ENCODE data around the gene WDFY4. TPM values are rescaled to one million over a fixed set of nuclear protein-coding genes. Genes with fewer than 3 reads are reported as not detected.

The WDFY4 gene
- total RNA-seq, 4 donors from 2014 or later, result 0.60 to 20.6 (median 5.1) TPM

- in situ Hi-C loops (cut with MboI; ENCODE audit: low pct_ligation_motif_present in 1 of 4, low pct_unique_long_range_greater_than_20kb in 1 of 4, low sequenced_read_pairs in 3 of 4) (no loop called here), intact Hi-C loops (cut with DNase I; ENCODE audit: low total_unique reads) (no loop called here)
- DNase-seq, result no peak
- H3K4me3 ChIP-seq, result no peak overlapping the region
- H3K36me3 ChIP-seq, result no peaks in the 10 kb centered on the region
- WGBS, 2 donors (ENCODE audit: low coverage in 1 of 2), result 81 to 82% methylated on average over 4 of the region's 4 CpGs
- no peaks in the 10 kb centered on the region for H3K9me3 ChIP-seq
- no peak overlapping the region for H3K27ac ChIP-seq
- H3K4me1 ChIP-seq, result no peaks in the 10 kb centered on the region
- H3K27me3 ChIP-seq, result no peaks in the 10 kb centered on the region
- no peak for TF ChIP-seq POLR2A (IDR thresholded peaks at IDR 0.05)
- TF ChIP-seq CTCF (IDR thresholded peaks at IDR 0.05), result no peak
- no peak for TF ChIP-seq POLR2AphosphoS5 (IDR thresholded peaks at IDR 0.05)
- TF ChIP-seq EP300 (IDR thresholded peaks at IDR 0.05; ENCODE audit: low read depth), result no peak
Observed at GRCh38 chr10:48786606-48787282, 102.1 kb downstream of the WDFY4 start.

- DNase-seq, result no peak
- Histone ChIP-seq H3K27me3 (no peaks in the 10 kb centered on the region), H3K4me3 (no peak overlapping the region), H3K36me3 (no peaks in the 10 kb centered on the region), H3K4me1 (peaks cover 0 to 3% (median 0%) of the 10 kb centered on the region in 4 donors), H3K9me3 (no peaks in the 10 kb centered on the region), H3K27ac (no peak overlapping the region)
- no peak for TF ChIP-seq POLR2AphosphoS5 (IDR thresholded peaks at IDR 0.05)
- TF ChIP-seq CTCF (IDR thresholded peaks at IDR 0.05), result no peak
- in situ Hi-C loops (cut with MboI; ENCODE audit: low pct_ligation_motif_present in 1 of 4, low pct_unique_long_range_greater_than_20kb in 1 of 4, low sequenced_read_pairs in 3 of 4) (no loop called here), intact Hi-C loops (cut with DNase I; ENCODE audit: low total_unique reads) (no loop called here)
- 63 to 71% methylated on average over 2 to 5 of the region's 5 CpGs for WGBS, 2 donors (ENCODE audit: low coverage in 1 of 2)
Observed at GRCh38 chr10:48788554-48788953, 103.9 kb downstream of the WDFY4 start.

- no peak for DNase-seq
- in situ Hi-C loops (cut with MboI; ENCODE audit: low pct_ligation_motif_present in 1 of 4, low pct_unique_long_range_greater_than_20kb in 1 of 4, low sequenced_read_pairs in 3 of 4) (no loop called here), intact Hi-C loops (cut with DNase I; ENCODE audit: low total_unique reads) (no loop called here)
- Histone ChIP-seq H3K36me3 (no peaks in the 10 kb centered on the region), H3K27me3 (no peaks in the 10 kb centered on the region), H3K9me3 (no peaks in the 10 kb centered on the region), H3K4me1 (peaks cover 0 to 3% (median 0%) of the 10 kb centered on the region in 4 donors), H3K27ac (no peak overlapping the region), H3K4me3 (no peak overlapping the region)
- no peak for TF ChIP-seq CTCF (IDR thresholded peaks at IDR 0.05)
- no peak for TF ChIP-seq EP300 (IDR thresholded peaks at IDR 0.05; ENCODE audit: low read depth)
- TF ChIP-seq POLR2A (IDR thresholded peaks at IDR 0.05), result no peak
- no peak for TF ChIP-seq POLR2AphosphoS5 (IDR thresholded peaks at IDR 0.05)
- WGBS, 2 donors (ENCODE audit: low coverage in 1 of 2), result 73 to 86% methylated on average over 5 to 10 of the region's 10 CpGs
Observed at GRCh38 chr10:48789486-48790456, 105.1 kb downstream of the WDFY4 start.

GRCh38 chr10:48790457-48791044 is 105.9 kb downstream of the WDFY4 start:
- DNase-seq, result no peak
- H3K27me3 ChIP-seq, result no peaks in the 10 kb centered on the region
- no peak for TF ChIP-seq POLR2AphosphoS5 (IDR thresholded peaks at IDR 0.05)
- TF ChIP-seq CTCF (IDR thresholded peaks at IDR 0.05), result no peak
- TF ChIP-seq EP300 (IDR thresholded peaks at IDR 0.05; ENCODE audit: low read depth), result no peak
- no peak for TF ChIP-seq POLR2A (IDR thresholded peaks at IDR 0.05)
- no peak overlapping the region for H3K27ac ChIP-seq
- H3K4me3 ChIP-seq, result no peak overlapping the region
- H3K4me1 ChIP-seq, result peaks cover 0 to 3% (median 0%) of the 10 kb centered on the region in 4 donors
- WGBS, 2 donors (ENCODE audit: low coverage in 1 of 2), result 89% methylated on average over 8 of the region's 8 CpGs; no CpG with 5 or more reads in 1 of the 2 donors
- no peaks in the 10 kb centered on the region for H3K36me3 ChIP-seq
- no peaks in the 10 kb centered on the region for H3K9me3 ChIP-seq
- intact Hi-C loops (cut with DNase I; ENCODE audit: low total_unique reads) (no loop called here), in situ Hi-C loops (cut with MboI; ENCODE audit: low pct_ligation_motif_present in 1 of 4, low pct_unique_long_range_greater_than_20kb in 1 of 4, low sequenced_read_pairs in 3 of 4) (no loop called here)
